HepG2 (cell line): ENCODE data around the gene HNRNPC. TPM values are rescaled to one million over a fixed set of nuclear protein-coding genes. Genes with fewer than 3 reads are reported as not detected.
A peak's percentile ranks its signal among the peaks of the same experiment; 100 is the strongest.

ENCODE experiments used
- ARHGAP35 ChIP-seq: sonication (generic); formaldehyde crosslinking; IDR thresholded peaks from 2 replicates; pipeline ENCODE4 v1.9.0; 2022; ENCODE audit warnings: mild to moderate bottlenecking, inconsistent platforms, moderate library complexity, missing genetic modification reagents, borderline replicate concordance
- BATF2 ChIP-seq: sonication (generic); formaldehyde crosslinking; IDR thresholded peaks from 2 replicates; pipeline ENCODE4 v1.8.0; 2022; ENCODE audit warnings: mild to moderate bottlenecking, missing genetic modification reagents, moderate library complexity
- GABPA ChIP-seq, 2 experiments: IDR thresholded peaks; 2 replicates each; pipeline ENCODE4 v1.6.1; 2011 to 2016; ENCODE audit warnings: low read depth in 2 of 2, low read length in 1 of 2, missing biosample characterization in 1 of 2, missing genetic modification characterization in 1 of 2
- GABPB1 ChIP-seq: IDR thresholded peaks from 2 replicates; pipeline ENCODE4 v1.6.1; 2016; ENCODE audit warnings: mild to moderate bottlenecking, missing genetic modification reagents, moderate library complexity, missing compliant biosample characterization
- HNRNPH1 ChIP-seq: fragments of 200-400 bp; formaldehyde crosslinking; optimal IDR thresholded peaks from 2 replicates; pipeline ENCODE3; 2017; ENCODE audit warnings: mild to moderate bottlenecking, low read depth, low read length
- KLF13 ChIP-seq: sonication (generic); formaldehyde crosslinking; IDR thresholded peaks from 2 replicates; pipeline ENCODE4 v1.4.0; 2020; ENCODE audit warnings: mild to moderate bottlenecking, missing genetic modification reagents
- KMT2A ChIP-seq: sonication (generic); formaldehyde crosslinking; IDR thresholded peaks from 2 replicates; pipeline ENCODE4 v1.4.0; 2020; ENCODE audit warnings: missing genetic modification reagents
- MBD4 ChIP-seq: IDR thresholded peaks from 2 replicates; pipeline ENCODE4 v1.6.1; 2012; ENCODE audit warnings: low read length, inconsistent platforms, borderline replicate concordance
- MTA3 ChIP-seq: sonication (generic); formaldehyde crosslinking; IDR thresholded peaks from 2 replicates; pipeline ENCODE4 v1.4.0; 2020; ENCODE audit warnings: missing genetic modification reagents
- PAWR ChIP-seq: sonication (generic); formaldehyde crosslinking; IDR thresholded peaks from 2 replicates; pipeline ENCODE4 v1.4.0; 2020; ENCODE audit warnings: missing genetic modification reagents, mild to moderate bottlenecking, borderline replicate concordance
- RAD51 ChIP-seq: fragments of 450-650 bp; IDR thresholded peaks from 2 replicates; pipeline ENCODE4 v1.6.1; 2016; ENCODE audit warnings: borderline replicate concordance
- SALL1 ChIP-seq: sonication (generic); formaldehyde crosslinking; IDR thresholded peaks from 2 replicates; pipeline ENCODE4 v1.8.0; 2022; ENCODE audit warnings: mild to moderate bottlenecking, missing genetic modification reagents
- STAG1 ChIP-seq: sonication (generic); formaldehyde crosslinking; IDR thresholded peaks from 2 replicates; pipeline ENCODE4 v1.4.0; 2020; ENCODE audit warnings: missing genetic modification reagents
- THRA ChIP-seq: sonication (generic); formaldehyde crosslinking; IDR thresholded peaks from 2 replicates; pipeline ENCODE4 v1.4.0; 2020; ENCODE audit warnings: missing genetic modification reagents, borderline replicate concordance
- ZNF205 ChIP-seq: IDR thresholded peaks from 2 replicates; pipeline ENCODE4 v1.6.1; 2018; ENCODE audit warnings: missing biosample characterization, missing genetic modification reagents
- ZNF460 ChIP-seq: sonication (generic); formaldehyde crosslinking; IDR thresholded peaks from 2 replicates; pipeline ENCODE4 v1.5.1; 2020; ENCODE audit warnings: missing genetic modification reagents, mild to moderate bottlenecking, borderline replicate concordance
- ZNF512B ChIP-seq: sonication (generic); formaldehyde crosslinking; IDR thresholded peaks from 2 replicates; pipeline ENCODE4 v1.5.1; 2020; ENCODE audit warnings: missing genetic modification reagents, mild to moderate bottlenecking, borderline replicate concordance
- ZNF513 ChIP-seq: sonication (generic); formaldehyde crosslinking; conservative IDR thresholded peaks from 2 replicates; pipeline ENCODE4 v1.5.0; 2020; ENCODE audit warnings: missing genetic modification reagents
- ZNF75D ChIP-seq: sonication (generic); formaldehyde crosslinking; IDR thresholded peaks from 2 replicates; pipeline ENCODE4 v1.8.1; 2023; ENCODE audit warnings: missing genetic modification reagents, mild to moderate bottlenecking, borderline replicate concordance
- polyA plus RNA-seq, 8 experiments: library from polyadenylated mRNA; depleted of rRNA in 3 of 8; stranded (reverse) in 7 of 8; unstranded in 1 of 8; fragments of >200 nt; fragmentation: Illumina TruSeq in 4 of 8; extraction: Trizol in 4 of 8; gene quantifications; 2 replicates each; pipeline versions ENCODE4 v1.2.1 to v1.2.3, GENCODE V29; 2011 to 2016; ENCODE audit warnings: low read depth in 4 of 8, missing spikeins in 1 of 8, mixed read lengths in 1 of 8; ENCODE audit not compliant: insufficient read depth in 1 of 8
- total RNA-seq, 5 experiments: library from RNA; depleted of rRNA; stranded (reverse); fragments of >200 nt; fragmentation: Illumina TruSeq; extraction: Trizol; gene quantifications; 2 replicates each; pipeline ENCODE4 v1.2.3, GENCODE V29; 2016; ENCODE audit warnings: low read depth in 1 of 5
- TF ChIP-seq, protein P1 (sequence below): sonication (generic); formaldehyde crosslinking; conservative IDR thresholded peaks from 2 replicates; pipeline ENCODE4 v1.4.0; 2020; ENCODE audit warnings: missing genetic modification reagents
- TF ChIP-seq, protein P2 (sequence below): sonication (generic); formaldehyde crosslinking; IDR thresholded peaks from 2 replicates; pipeline ENCODE4 v1.8.0; 2022; ENCODE audit warnings: mild to moderate bottlenecking, missing genetic modification reagents, borderline replicate concordance

HNRNPC gene
- total and polyA plus RNA-seq, 2 of the 13 experiments (the other 11 are each of a cell fraction or from before 2014, with no cell fraction given) = 628 to 1,099 TPM

DNA sequence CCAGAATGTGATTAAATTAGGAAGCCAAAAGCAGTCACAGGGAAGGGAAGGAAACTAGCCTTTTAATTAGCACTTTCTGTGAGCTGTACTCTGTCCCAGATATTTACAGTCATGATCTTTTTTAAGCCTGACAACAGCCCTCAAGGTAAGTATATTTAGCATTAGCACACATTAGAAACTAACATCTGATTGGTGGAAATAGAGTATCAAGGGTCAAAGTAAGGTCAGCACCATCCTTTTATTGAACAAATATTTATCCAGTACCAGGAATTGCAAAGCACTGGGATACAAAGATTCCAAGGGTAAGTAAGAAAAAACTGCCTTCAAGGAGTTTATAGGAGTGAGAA is 38.9 kb upstream of the HNRNPC start (continued):
- TF ChIP-seq MTA3 (no peak), HNRNPH1 (no peak), RAD51 (no peak), BATF2 (CRISPR knock-in tag) (no peak), ZNF513 (CRISPR knock-in tag) (no peak), ZNF205 (CRISPR knock-in tag) (no peak; the same call in 1 of the 2 replicates), MBD4 (no peak), THRA (CRISPR knock-in tag) (peak; percentile 67), GABPB1 (CRISPR knock-in tag) (no peak), PAWR (no peak), ZNF512B (CRISPR knock-in tag) (no peak), SALL1 (no peak), GABPA (IDR thresholded peaks at IDR 0.05; ENCODE audit: low read depth, low read length) (no peak), GABPA (CRISPR knock-in tag; IDR thresholded peaks at IDR 0.05; ENCODE audit: low read depth) (no peak), KLF13 (CRISPR knock-in tag) (no peak), ZNF460 (no peak), STAG1 (CRISPR knock-in tag) (no peak), ARHGAP35 (no peak), KMT2A (CRISPR knock-in tag) (no peak), ZNF75D (CRISPR knock-in tag) (no peak)
- TF ChIP-seq, protein P1, sequence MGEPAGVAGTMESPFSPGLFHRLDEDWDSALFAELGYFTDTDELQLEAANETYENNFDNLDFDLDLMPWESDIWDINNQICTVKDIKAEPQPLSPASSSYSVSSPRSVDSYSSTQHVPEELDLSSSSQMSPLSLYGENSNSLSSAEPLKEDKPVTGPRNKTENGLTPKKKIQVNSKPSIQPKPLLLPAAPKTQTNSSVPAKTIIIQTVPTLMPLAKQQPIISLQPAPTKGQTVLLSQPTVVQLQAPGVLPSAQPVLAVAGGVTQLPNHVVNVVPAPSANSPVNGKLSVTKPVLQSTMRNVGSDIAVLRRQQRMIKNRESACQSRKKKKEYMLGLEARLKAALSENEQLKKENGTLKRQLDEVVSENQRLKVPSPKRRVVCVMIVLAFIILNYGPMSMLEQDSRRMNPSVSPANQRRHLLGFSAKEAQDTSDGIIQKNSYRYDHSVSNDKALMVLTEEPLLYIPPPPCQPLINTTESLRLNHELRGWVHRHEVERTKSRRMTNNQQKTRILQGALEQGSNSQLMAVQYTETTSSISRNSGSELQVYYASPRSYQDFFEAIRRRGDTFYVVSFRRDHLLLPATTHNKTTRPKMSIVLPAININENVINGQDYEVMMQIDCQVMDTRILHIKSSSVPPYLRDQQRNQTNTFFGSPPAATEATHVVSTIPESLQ (CRISPR knock-in tag) = no peak
- TF ChIP-seq, protein P2, sequence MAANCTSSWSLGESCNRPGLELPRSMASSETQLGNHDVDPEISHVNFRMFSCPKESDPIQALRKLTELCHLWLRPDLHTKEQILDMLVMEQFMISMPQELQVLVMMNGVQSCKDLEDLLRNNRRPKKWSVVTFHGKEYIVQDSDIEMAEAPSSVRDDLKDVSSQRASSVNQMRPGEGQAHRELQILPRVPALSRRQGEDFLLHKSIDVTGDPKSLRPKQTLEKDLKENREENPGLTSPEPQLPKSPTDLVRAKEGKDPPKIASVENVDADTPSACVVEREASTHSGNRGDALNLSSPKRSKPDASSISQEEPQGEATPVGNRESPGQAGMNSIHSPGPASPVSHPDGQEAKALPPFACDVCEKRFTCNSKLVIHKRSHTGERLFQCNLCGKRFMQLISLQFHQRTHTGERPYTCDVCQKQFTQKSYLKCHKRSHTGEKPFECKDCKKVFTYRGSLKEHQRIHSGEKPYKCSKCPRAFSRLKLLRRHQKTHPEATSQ = no peak
